Ramos (cell line): ENCODE results near the gene GLCE.

ENCODE experiments used
- in situ Hi-C: fragments of 300-500 bp; cut with MboI; formaldehyde crosslinking; loops from one replicate; pipeline ENCODE4 v1.14.3; 2022; ENCODE audit warnings: low sequenced_read_pairs; ENCODE audit not compliant: unreplicated experiment

GLCE gene

GRCh38 chr15:69194025-69194827, 33.8 kb downstream of the GLCE start:
- in situ Hi-C loops, result no loop called here

GRCh38 chr15:69194854-69195253, 34.4 kb downstream of the GLCE start:
- in situ Hi-C loops, result no loop called here

GRCh38 chr15:69200832-69201745, 40.7 kb downstream of the GLCE start:
- in situ Hi-C loops, result no loop called here

GRCh38 chr15:69206079-69206478, 45.6 kb downstream of the GLCE start:
- in situ Hi-C loops, result no loop called here

- in situ Hi-C loops, result no loop called here
Observed at GRCh38 chr15:69209661-69210060, 49.2 kb downstream of the GLCE start.

GRCh38 chr15:69210574-69210973, 50.1 kb downstream of the GLCE start:
- in situ Hi-C loops, result no loop called here

GRCh38 chr15:69213786-69214185, 53.4 kb downstream of the GLCE start:
- in situ Hi-C loops, result no loop called here

- in situ Hi-C loops, result no loop called here
Observed at GRCh38 chr15:69215314-69216035, 55.0 kb downstream of the GLCE start.

GRCh38 chr15:69217381-69217780, 56.9 kb downstream of the GLCE start:
- in situ Hi-C loops, result no loop called here

- in situ Hi-C loops, result no loop called here
Observed at GRCh38 chr15:69219690-69220089, 59.3 kb downstream of the GLCE start.

GRCh38 chr15:69222002-69222474, 61.6 kb downstream of the GLCE start:
- in situ Hi-C loops, result no loop called here

GRCh38 chr15:69223083-69223813, 62.8 kb downstream of the GLCE start:
- in situ Hi-C loops, result no loop called here

- in situ Hi-C loops, result no loop called here
Observed at GRCh38 chr15:69224383-69224782, 63.9 kb downstream of the GLCE start.

- in situ Hi-C loops, result no loop called here
Observed at GRCh38 chr15:69225355-69226022, 65.1 kb downstream of the GLCE start.

GRCh38 chr15:69226023-69226355, 65.6 kb downstream of the GLCE start:
- in situ Hi-C loops, result no loop called here

- in situ Hi-C loops, result no loop called here
Observed at GRCh38 chr15:69232144-69232543, 71.7 kb downstream of the GLCE start.

- in situ Hi-C loops, result no loop called here
Observed at GRCh38 chr15:69232765-69233164, 72.3 kb downstream of the GLCE start.

GRCh38 chr15:69234676-69235075, 74.2 kb downstream of the GLCE start:
- in situ Hi-C loops, result no loop called here

- in situ Hi-C loops, result no loop called here
Observed at GRCh38 chr15:69236505-69236904, 76.1 kb downstream of the GLCE start.
